Activated naive CD8-positive, alpha-beta T cell treated with anti-CD3 and anti-CD28 coated beads, Interleukin-2, amount 50 U/mL, for 24 hours (primary cell): ENCODE results near the gene OR6Y1.

Experiments
- ATAC-seq: fragments of 150-1000 bp; cut with Tn5 transposase; one replicate; pipeline ENCODE4 v1.10.0; 2021
- DNase-seq: peaks from one replicate; pipeline ENCODE4 v3.0.0; 2021
- H3K27ac Mint-ChIP-seq: one replicate; pipeline ENCODE4 v1.8.0; 2021; ENCODE audit warnings: mild to moderate bottlenecking, mixed read lengths
- H3K27me3 Mint-ChIP-seq: one replicate; pipeline ENCODE4 v1.8.0; 2021; ENCODE audit warnings: mixed read lengths
- H3K36me3 Mint-ChIP-seq: one replicate; pipeline ENCODE4 v1.8.0; 2021; ENCODE audit warnings: low read depth, mixed read lengths
- H3K4me1 Mint-ChIP-seq: one replicate; pipeline ENCODE4 v1.8.0; 2021; ENCODE audit warnings: mixed read lengths
- H3K4me3 Mint-ChIP-seq: one replicate; pipeline ENCODE4 v1.8.0; 2021; ENCODE audit warnings: mild to moderate bottlenecking, moderate library complexity, mixed read lengths
- H3K9me3 Mint-ChIP-seq: one replicate; pipeline ENCODE4 v1.8.0; 2021; ENCODE audit warnings: mixed read lengths

Gene OR6Y1

GRCh38 chr1:158554352-158554751 lies at the start of gene OR6Y1:
OR6Y1 (minus strand) TSS chr1:158554405; CDS start chr1:158548105, 6,300 bp downstream.
- no peak for DNase-seq
- no peaks in the 10 kb centered on the region for H3K9me3 Mint-ChIP-seq
- H3K4me1 Mint-ChIP-seq = no peaks in the 10 kb centered on the region
- no peak within 1 kb of the TSS for H3K27ac Mint-ChIP-seq
- peaks cover 11% of the 10 kb centered on the region for H3K27me3 Mint-ChIP-seq
- no peaks in the 10 kb centered on the region for H3K36me3 Mint-ChIP-seq
- ATAC-seq = no peak
- H3K4me3 Mint-ChIP-seq = no peak within 1 kb of the TSS

- no peak overlapping the region for H3K4me3 Mint-ChIP-seq
- H3K9me3 Mint-ChIP-seq = peaks cover 22% of the 10 kb centered on the region
- no peaks in the 10 kb centered on the region for H3K4me1 Mint-ChIP-seq
- no peak overlapping the region for H3K27ac Mint-ChIP-seq
- DNase-seq = no peak
- peaks cover 8% of the 10 kb centered on the region for H3K27me3 Mint-ChIP-seq
- ATAC-seq = no peak
- peaks cover 9% of the 10 kb centered on the region for H3K36me3 Mint-ChIP-seq
Measured at GRCh38 chr1:158600735-158601134, 46.5 kb upstream of the OR6Y1 start.

DNA sequence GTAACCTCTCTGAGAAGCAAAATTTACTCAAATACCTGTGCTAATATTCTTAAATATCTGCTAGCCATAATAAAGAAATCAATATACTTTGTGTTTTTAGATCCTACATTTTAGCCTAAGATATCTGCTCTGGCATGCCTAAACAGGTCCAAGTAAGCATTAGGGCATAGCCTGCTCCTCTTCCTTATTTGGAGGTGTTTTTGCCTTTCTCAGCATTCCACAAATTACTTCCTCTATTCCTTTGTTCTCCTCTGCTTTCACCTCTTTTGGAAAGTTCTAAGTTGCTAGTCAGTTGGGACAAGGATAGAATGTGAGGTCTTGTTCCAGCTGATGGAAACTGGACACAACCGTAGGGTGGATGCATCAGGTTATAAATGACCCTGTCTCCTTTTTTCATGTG lies 32.7 kb upstream of the OR6Y1 start:
- ATAC-seq (no peak), DNase-seq (no peak)
- Mint-ChIP-seq H3K36me3 (no peaks in the 10 kb centered on the region), H3K9me3 (peaks cover 4% of the 10 kb centered on the region), H3K27me3 (peaks cover 10% of the 10 kb centered on the region), H3K27ac (no peak overlapping the region), H3K4me1 (no peaks in the 10 kb centered on the region), H3K4me3 (no peak overlapping the region)

DNA sequence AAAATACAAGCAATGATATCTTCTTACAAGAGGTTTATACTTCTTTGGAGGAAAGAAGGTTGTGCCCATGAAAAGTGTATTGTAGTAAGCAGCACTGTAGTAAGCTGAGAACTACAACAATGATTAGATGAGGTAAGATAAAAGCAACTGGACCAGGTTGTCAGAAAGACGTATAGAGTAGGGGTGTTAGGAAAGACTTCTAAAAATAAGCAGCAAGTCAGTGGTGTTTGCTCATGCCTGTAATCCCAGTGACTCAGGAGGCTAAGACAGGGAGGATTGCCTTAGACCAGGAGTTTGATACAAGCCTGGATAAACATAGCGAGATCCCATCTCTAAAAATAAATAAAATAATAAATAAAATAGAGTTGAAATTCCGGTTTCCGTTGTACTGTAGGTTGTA lies 29.8 kb upstream of the OR6Y1 start:
- Mint-ChIP-seq H3K36me3 (no peaks in the 10 kb centered on the region), H3K9me3 (peaks cover 4% of the 10 kb centered on the region), H3K27me3 (peaks cover 6% of the 10 kb centered on the region), H3K4me1 (no peaks in the 10 kb centered on the region), H3K4me3 (no peak overlapping the region), H3K27ac (no peak overlapping the region)
- no peak for DNase-seq
- no peak for ATAC-seq

GRCh38 chr1:158579733-158580132 lies 25.5 kb upstream of the OR6Y1 start, which contains the start of gene OR10X1:
OR10X1 (minus strand) TSS chr1:158579899; CDS start chr1:158579899, 0 bp downstream.
- ATAC-seq = no peak
- no peak within 1 kb of the TSS for H3K27ac Mint-ChIP-seq
- H3K36me3 Mint-ChIP-seq = no peaks in the 10 kb centered on the region
- H3K4me1 Mint-ChIP-seq = no peaks in the 10 kb centered on the region
- no peak within 1 kb of the TSS for H3K4me3 Mint-ChIP-seq
- no peak for DNase-seq
- H3K27me3 Mint-ChIP-seq = peaks cover 8% of the 10 kb centered on the region
- no peaks in the 10 kb centered on the region for H3K9me3 Mint-ChIP-seq

- H3K9me3 Mint-ChIP-seq = no peaks in the 10 kb centered on the region
- H3K36me3 Mint-ChIP-seq = no peaks in the 10 kb centered on the region
- H3K4me1 Mint-ChIP-seq = no peaks in the 10 kb centered on the region
- no peak overlapping the region for H3K4me3 Mint-ChIP-seq
- peaks cover 13% of the 10 kb centered on the region for H3K27me3 Mint-ChIP-seq
- DNase-seq (no peak), ATAC-seq (no peak)
- H3K27ac Mint-ChIP-seq = no peak overlapping the region
Measured at GRCh38 chr1:158577561-158577960, 23.4 kb upstream of the OR6Y1 start.

DNA sequence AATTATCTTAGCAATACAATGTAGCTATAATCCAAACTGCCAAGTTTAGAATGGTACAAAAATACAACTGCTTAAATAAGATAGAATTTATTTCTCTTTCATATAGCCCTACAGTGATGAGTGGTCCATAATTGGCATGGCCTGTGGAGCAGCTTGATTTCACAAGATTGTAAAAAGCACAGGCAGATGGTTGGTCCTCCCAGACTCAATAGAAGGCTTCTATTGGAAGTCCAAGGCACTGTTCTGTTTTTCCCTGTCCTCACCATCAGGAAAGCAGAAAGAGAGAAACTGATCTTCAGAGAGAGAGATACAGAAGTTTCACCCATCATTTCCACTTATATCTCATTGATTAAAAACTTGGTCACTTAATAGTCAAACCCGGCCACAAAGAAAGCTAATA lies 18.0 kb upstream of the OR6Y1 start:
- H3K27ac Mint-ChIP-seq = no peak overlapping the region

GRCh38 chr1:158570480-158570879 lies 16.3 kb upstream of the OR6Y1 start, which contains the start of gene OR6P1:
OR6P1 (minus strand) TSS chr1:158570580; CDS start chr1:158563604, 6,976 bp downstream.
- no peaks in the 10 kb centered on the region for H3K4me1 Mint-ChIP-seq
- no peak within 1 kb of the TSS for H3K4me3 Mint-ChIP-seq
- H3K9me3 Mint-ChIP-seq = peaks cover 5% of the 10 kb centered on the region
- no peak for ATAC-seq
- no peak within 1 kb of the TSS for H3K27ac Mint-ChIP-seq
- no peak for DNase-seq
- H3K36me3 Mint-ChIP-seq = no peaks in the 10 kb centered on the region
- peaks cover 13% of the 10 kb centered on the region for H3K27me3 Mint-ChIP-seq

More for the DNA sequence above, 18.0 kb upstream of the OR6Y1 start:
- Mint-ChIP-seq H3K4me1 (no peaks in the 10 kb centered on the region), H3K4me3 (no peak overlapping the region), H3K36me3 (no peaks in the 10 kb centered on the region), H3K27me3 (peaks cover 12% of the 10 kb centered on the region), H3K9me3 (peaks cover 5% of the 10 kb centered on the region)
- ATAC-seq (no peak), DNase-seq (no peak)

GRCh38 chr1:158564608-158565007 lies 10.4 kb upstream of the OR6Y1 start:
- no peaks in the 10 kb centered on the region for H3K36me3 Mint-ChIP-seq
- peaks cover 7% of the 10 kb centered on the region for H3K4me1 Mint-ChIP-seq
- H3K4me3 Mint-ChIP-seq = no peak overlapping the region
- peaks cover 11% of the 10 kb centered on the region for H3K27me3 Mint-ChIP-seq
- ATAC-seq (no peak), DNase-seq (no peak)
- peaks cover 5% of the 10 kb centered on the region for H3K9me3 Mint-ChIP-seq
- no peak overlapping the region for H3K27ac Mint-ChIP-seq

GRCh38 chr1:158563853-158564252 lies 9.6 kb upstream of the OR6Y1 start:
- Mint-ChIP-seq H3K4me3 (no peak overlapping the region), H3K27me3 (peaks cover 11% of the 10 kb centered on the region), H3K36me3 (no peaks in the 10 kb centered on the region), H3K9me3 (peaks cover 5% of the 10 kb centered on the region), H3K27ac (no peak overlapping the region), H3K4me1 (peaks cover 7% of the 10 kb centered on the region)
- no peak for DNase-seq
- ATAC-seq = no peak

- DNase-seq (no peak), ATAC-seq (no peak)
- H3K36me3 Mint-ChIP-seq = no peaks in the 10 kb centered on the region
- no peaks in the 10 kb centered on the region for H3K9me3 Mint-ChIP-seq
- no peak overlapping the region for H3K27ac Mint-ChIP-seq
- H3K4me3 Mint-ChIP-seq = no peak overlapping the region
- H3K27me3 Mint-ChIP-seq = peaks cover 13% of the 10 kb centered on the region
- peaks cover 7% of the 10 kb centered on the region for H3K4me1 Mint-ChIP-seq
Measured at GRCh38 chr1:158559696-158560095, 5.5 kb upstream of the OR6Y1 start.

GRCh38 chr1:158552296-158552695 lies 1.9 kb downstream of the OR6Y1 start:
- no peak overlapping the region for H3K4me3 Mint-ChIP-seq
- peaks cover 11% of the 10 kb centered on the region for H3K27me3 Mint-ChIP-seq
- DNase-seq = no peak
- H3K27ac Mint-ChIP-seq = no peak overlapping the region
- no peaks in the 10 kb centered on the region for H3K36me3 Mint-ChIP-seq
- ATAC-seq = no peak
- no peaks in the 10 kb centered on the region for H3K9me3 Mint-ChIP-seq
- no peaks in the 10 kb centered on the region for H3K4me1 Mint-ChIP-seq

DNA sequence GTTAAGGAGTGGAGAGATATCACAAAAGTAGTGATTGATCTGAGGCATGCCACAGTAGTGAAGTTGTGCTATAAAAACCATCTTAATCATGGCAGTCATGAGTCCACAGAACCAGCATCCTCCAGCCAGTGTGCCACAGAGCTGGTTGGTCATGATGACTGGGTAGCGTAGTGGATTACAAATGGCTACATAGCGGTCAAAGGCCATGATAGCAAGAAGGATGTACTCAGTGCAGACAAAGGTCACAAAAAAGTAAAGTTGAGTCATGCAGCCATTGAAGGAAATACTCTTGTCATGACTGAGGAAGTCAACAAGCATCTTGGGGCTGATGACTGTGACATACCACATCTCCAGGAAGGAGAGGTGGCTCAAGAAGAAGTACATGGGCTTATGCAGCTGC lies 6.7 kb downstream of the OR6Y1 start:
- ATAC-seq (peak; percentile 28), DNase-seq (no peak)
- H3K4me3 Mint-ChIP-seq = no peak overlapping the region
- no peak overlapping the region for H3K27ac Mint-ChIP-seq
- H3K36me3 Mint-ChIP-seq = no peaks in the 10 kb centered on the region
- no peaks in the 10 kb centered on the region for H3K9me3 Mint-ChIP-seq
- H3K27me3 Mint-ChIP-seq = peaks cover 7% of the 10 kb centered on the region
- no peaks in the 10 kb centered on the region for H3K4me1 Mint-ChIP-seq

DNA sequence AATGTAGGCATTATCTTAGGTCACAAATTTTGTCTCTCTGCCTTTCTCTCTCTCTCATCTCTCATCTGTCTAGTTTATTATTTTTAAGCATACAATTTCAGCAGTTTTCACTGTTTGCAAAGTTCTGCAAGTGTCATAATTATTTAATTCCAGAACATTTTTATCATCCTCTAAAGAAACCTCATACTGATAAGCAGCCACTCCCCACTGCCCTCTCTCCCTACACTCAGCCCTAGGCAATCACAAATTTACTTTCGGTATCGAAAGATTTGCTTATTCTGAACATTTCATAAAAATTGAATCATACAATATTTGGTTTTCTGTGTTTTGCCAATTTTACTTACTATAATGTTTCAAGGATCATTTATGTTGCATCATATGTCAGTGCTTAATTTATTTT lies 16.6 kb downstream of the OR6Y1 start:
- ATAC-seq (no peak), DNase-seq (no peak)
- H3K36me3 Mint-ChIP-seq = no peaks in the 10 kb centered on the region
- H3K4me3 Mint-ChIP-seq = no peak overlapping the region
- no peak overlapping the region for H3K27ac Mint-ChIP-seq
- H3K9me3 Mint-ChIP-seq = no peaks in the 10 kb centered on the region
- H3K4me1 Mint-ChIP-seq = no peaks in the 10 kb centered on the region
- peaks cover 3% of the 10 kb centered on the region for H3K27me3 Mint-ChIP-seq

- Mint-ChIP-seq H3K4me3 (no peak overlapping the region), H3K36me3 (no peaks in the 10 kb centered on the region), H3K27me3 (peaks cover 15% of the 10 kb centered on the region), H3K27ac (no peak overlapping the region), H3K9me3 (no peaks in the 10 kb centered on the region), H3K4me1 (no peaks in the 10 kb centered on the region)
- no peak for DNase-seq
- no peak for ATAC-seq
Measured at GRCh38 chr1:158534496-158534895, 19.7 kb downstream of the OR6Y1 start.

- Mint-ChIP-seq H3K27ac (no peak overlapping the region), H3K9me3 (no peaks in the 10 kb centered on the region), H3K4me3 (no peak overlapping the region), H3K27me3 (peaks cover 23% of the 10 kb centered on the region), H3K36me3 (no peaks in the 10 kb centered on the region), H3K4me1 (no peaks in the 10 kb centered on the region)
- DNase-seq (no peak), ATAC-seq (no peak)
Measured at GRCh38 chr1:158527190-158527815, 26.9 kb downstream of the OR6Y1 start.
